ENCODE measurements around the gene CMTM7. TPM values are rescaled to one million over a fixed set of nuclear protein-coding genes. Genes with fewer than 3 reads are reported as not detected.

The CMTM7 gene
- 3.6 TPM for total RNA-seq

- ATAC-seq (peak; percentile 96), DNase-seq (ENCODE audit: low spot score) (peak; percentile 78)
Measured at GRCh38 chr3:32391643-32392535, at the start of gene CMTM7. CMTM7 (plus strand) TSS chr3:32391853; CDS start chr3:32391907, 54 bp downstream.

GRCh38 chr3:32347343-32348125, 44.1 kb upstream of the CMTM7 start:
- peak; percentile 25 for ATAC-seq

GRCh38 chr3:32349184-32349583, 42.5 kb upstream of the CMTM7 start:
- ATAC-seq (peak; percentile 85), DNase-seq (ENCODE audit: low spot score) (no peak)

More at GRCh38 chr3:32347343-32348125, 44.1 kb upstream of the CMTM7 start:
- no peak for DNase-seq (ENCODE audit: low spot score)

DNA sequence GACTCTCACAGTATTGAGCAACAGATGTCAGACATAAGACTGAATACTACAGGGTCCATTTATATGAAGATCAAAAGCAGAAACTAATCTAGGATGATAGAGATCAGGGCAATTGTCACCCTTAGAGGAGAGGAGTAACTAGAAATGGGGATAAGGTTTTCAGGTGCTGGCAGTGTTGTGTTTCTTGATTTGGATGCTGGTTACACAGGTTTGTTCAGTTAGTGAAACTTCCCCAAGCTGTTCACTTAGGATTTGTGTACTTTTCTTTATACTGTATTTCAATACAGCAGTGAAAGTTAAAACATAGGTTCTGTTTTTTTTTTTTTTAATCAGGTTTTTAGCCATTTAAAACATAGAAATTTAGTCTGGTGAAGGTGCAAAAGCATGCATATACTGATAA, 39.1 kb upstream of the CMTM7 start:
- ATAC-seq: no peak
- DNase-seq (ENCODE audit: low spot score): no peak

DNA sequence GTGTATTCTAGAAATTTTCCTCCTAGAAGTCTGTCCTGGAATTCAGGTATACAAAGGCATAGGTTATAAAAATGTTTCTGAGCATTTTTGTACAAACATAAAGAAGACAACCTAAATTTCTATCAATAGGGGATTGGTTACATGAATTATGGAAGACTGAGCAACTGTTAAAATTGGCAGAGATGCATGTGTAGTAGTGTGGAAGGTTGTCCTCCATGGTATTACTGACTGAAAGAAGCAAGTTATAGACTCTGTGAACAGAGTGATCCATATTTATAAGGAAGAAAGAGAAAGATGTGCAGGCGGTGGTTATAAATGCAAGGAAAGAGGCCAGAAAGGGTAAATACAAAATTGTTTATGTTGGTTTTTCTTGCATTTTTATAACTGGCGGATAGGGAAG, 38.3 kb upstream of the CMTM7 start:
- DNase-seq (ENCODE audit: low spot score): no peak
- ATAC-seq: no peak

GRCh38 chr3:32354362-32354778, 37.3 kb upstream of the CMTM7 start:
- no peak for ATAC-seq
- DNase-seq (ENCODE audit: low spot score): no peak

GRCh38 chr3:32355751-32356291, 35.8 kb upstream of the CMTM7 start:
- ATAC-seq: no peak
- no peak for DNase-seq (ENCODE audit: low spot score)

DNA sequence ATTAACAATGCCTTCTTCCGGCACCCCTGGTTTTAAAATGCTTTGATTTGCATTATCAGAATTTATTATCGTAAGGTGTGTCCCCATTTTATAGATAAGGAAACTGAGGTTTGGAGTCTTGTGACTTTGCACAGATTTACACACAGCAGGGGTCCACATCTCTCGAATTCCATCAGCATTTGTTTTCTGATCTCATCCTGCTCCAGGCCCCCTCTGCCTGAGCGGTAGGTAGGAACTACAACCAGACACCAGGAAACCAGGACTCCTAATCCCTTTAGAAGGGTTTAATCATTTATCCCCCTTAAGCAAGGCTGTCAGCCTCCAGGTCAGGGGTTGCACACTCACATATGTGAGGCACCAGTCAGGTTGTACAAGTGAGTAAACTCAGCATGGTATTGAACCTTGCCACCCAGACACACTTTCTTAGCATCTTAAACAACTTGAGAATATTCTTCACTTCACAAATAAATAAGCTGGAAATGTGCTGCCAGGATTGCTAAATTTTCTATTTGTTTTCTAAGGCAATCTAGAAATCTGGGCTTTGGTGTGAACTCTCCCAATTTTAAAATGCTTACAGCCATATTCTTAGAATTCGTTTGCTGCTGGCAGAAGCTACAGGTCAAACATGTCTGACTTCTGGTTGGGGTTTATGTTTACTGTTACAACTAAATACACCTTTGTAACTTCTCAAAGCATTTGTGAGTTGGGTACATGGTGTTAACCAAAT, 31.7 kb upstream of the CMTM7 start:
- DNase-seq (ENCODE audit: low spot score) (no peak), ATAC-seq (peak; percentile 57)

DNA sequence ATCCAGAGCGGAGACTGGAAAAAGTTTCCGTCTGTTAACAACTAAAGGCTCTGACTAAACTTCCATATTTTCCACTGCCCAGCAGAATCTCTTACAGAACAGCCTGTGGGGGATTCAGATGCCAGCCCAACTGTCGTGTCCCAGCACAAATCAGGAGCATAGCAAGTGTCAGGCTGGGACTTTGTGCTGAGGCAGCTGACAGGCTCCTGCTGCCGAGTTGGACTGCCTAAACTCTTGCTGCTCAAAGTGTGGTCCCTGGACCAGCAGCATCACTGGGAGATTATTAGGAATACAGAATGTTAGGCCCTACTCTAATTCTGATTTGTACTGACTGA, 31.2 kb upstream of the CMTM7 start:
- peak; percentile 38 for ATAC-seq
- DNase-seq (ENCODE audit: low spot score): no peak

DNA sequence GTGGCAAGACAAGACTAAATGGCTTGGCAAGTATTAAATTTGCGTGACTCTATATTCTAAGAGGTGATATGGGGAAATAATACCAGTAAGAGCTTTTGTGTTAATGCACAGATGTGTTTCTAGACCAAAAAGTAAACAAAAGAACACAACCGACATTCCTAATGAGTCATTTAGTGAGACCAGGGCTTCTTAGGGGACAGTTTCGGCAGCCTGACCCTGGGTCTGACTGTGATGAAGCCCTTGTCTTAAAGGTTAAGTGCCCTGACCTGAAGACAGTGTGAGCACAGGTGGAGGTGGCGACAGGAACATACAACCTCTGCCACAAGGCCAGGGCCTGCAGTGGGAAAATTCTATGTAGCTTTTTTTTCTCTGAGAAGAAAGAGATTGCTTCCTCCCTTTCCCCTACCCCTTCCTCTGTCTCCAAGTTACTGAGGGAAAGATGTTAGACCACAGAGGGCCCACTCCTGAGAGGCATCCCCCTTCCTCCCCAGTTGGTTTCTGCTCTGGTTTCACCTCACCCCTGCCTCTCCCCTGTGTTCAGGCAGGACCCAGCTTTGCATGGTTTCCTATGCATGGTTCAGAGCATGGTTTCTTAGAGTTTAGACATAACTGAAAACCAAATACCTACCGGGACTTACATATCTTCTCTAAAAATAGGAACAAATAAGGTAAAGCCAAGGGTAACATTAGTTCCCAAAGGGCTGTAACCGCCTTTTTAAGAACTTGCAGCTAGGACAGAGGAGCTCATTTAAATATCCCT, 24.8 kb upstream of the CMTM7 start:
- no peak for ATAC-seq

DNA sequence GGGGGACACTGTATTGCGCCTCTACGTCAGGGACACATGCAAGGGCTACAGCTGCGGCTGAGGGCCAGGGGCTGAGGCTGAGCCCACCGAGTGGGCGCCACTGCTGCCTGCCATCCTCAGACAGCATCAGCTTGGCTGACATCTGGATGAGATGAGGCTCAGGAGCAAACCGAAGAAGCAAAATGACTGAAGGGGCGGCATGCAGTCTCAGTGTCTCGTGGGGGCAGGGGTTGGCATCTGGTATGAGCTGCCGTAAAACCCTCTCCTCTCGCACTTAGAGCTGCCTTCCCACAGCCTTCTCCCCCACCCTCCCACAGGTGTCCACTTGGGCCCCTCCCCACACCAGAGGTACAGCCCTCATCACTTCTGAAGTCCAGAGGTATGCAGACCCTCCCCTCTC, 24.2 kb upstream of the CMTM7 start:
- DNase-seq (ENCODE audit: low spot score) (no peak), ATAC-seq (no peak)

More for the DNA sequence above, 24.8 kb upstream of the CMTM7 start:
- no peak for DNase-seq (ENCODE audit: low spot score)

GRCh38 chr3:32371461-32372212, 20.0 kb upstream of the CMTM7 start:
- DNase-seq (ENCODE audit: low spot score): no peak
- ATAC-seq: no peak

DNA sequence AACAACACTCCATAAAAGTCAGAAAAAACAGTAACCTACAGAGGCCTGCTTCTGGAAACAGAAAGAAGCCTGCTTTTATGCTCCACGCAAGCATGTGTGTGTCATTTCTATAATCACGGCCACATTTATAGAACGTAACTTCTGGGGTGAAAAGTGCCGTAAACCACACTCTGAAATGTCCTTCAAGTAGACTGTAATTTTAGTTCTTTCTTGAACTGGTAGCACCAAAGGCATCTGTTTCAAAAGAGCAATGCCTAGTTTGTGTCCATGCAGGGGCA, 19.5 kb upstream of the CMTM7 start:
- ATAC-seq: no peak
- DNase-seq (ENCODE audit: low spot score): no peak

GRCh38 chr3:32373276-32373675, 18.4 kb upstream of the CMTM7 start:
- ATAC-seq (no peak), DNase-seq (ENCODE audit: low spot score) (no peak)

DNA sequence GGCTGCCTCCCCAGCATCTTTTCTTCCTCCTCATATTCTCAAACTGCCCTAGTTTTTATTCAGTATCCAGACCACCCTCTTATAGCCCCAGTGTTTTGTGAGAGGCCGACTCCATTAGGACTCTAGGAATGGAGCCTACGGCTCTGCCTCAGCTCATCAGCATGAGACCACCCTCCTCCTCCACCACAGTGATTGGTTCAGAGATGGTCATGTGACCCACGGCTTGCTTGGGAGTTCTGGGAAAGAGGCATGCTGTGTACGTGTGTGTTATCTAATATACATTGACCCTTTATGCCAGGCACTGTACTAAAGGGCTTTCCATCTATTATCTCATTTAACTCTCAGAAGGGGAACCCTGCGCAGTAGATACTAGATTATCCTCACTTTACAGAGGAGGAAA, 17.8 kb upstream of the CMTM7 start:
- ATAC-seq: no peak
- DNase-seq (ENCODE audit: low spot score): no peak

DNA sequence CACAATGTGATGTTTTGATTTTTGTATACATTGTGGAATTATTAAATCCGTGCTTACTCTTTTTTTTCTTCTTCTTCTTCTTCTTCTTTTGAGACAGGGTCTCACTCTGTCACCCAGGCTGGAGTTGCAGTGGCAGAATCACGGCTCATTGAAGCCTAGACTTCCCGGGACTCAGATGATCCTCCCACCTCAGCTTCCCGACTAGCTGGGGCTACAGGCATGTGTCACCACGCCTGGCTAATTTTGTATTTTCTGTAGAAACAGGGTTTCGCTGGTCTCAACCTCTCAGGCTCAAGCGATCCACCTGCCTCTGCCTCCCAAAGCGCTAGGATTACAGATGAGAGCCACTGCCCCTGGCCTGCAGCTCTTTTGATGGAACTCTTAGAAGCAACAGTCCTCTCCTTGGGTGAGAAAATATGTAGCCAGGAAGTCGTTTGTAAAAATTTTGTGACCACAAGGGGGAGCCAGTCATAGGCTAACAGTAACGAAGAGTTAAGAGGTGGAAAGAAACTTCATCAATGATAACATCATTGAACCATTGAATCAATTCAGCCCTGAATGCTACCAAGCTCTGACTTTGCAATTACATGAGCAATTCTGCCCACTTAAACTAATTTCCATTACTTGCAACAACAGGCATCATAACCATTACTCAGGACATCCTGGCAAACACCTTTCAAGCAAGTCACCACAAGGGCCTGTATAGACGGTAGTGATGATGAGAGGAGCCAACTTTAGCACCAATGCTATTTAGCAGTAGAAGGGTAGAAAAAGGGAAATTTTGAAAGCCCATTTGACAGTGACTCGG, 16.7 kb upstream of the CMTM7 start:
- peak; percentile 85 for ATAC-seq
- DNase-seq (ENCODE audit: low spot score): peak; percentile 53

GRCh38 chr3:32375596-32375930, 16.1 kb upstream of the CMTM7 start:
- DNase-seq (ENCODE audit: low spot score) (no peak), ATAC-seq (no peak)

DNA sequence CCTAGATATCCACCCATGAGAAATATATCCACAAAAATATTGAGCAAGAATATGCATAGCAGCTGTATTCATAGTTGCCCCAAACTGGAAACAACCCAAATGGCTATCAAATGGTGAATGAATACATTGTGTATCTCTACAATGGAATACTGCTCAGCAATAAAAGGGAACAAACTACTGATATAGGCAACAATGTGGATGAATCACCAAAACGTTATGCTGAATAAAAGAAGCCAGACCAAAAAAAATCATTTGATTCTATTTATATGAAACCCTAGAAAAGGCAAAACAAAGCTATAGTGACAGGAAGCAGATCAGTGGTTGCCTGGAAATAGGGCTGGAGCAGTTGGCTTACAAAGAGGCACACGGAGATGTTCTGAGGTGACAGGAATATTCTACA, 15.5 kb upstream of the CMTM7 start:
- no peak for DNase-seq (ENCODE audit: low spot score)
- no peak for ATAC-seq

- ATAC-seq: no peak
- DNase-seq (ENCODE audit: low spot score): no peak
Measured at GRCh38 chr3:32379831-32380500, 11.7 kb upstream of the CMTM7 start.

Measured in left lobe of liver (tissue), 2 donors.